A673 (cell line): ENCODE measurements around the gene PHF12.

Experiments used
- CTCF ChIP-seq: fragments of 300-800, 200-600 bp; sonication (generic); conservative IDR thresholded peaks from 2 replicates; pipeline ENCODE4 v1.5.1; 2017; ENCODE audit warnings: low read depth, mild to moderate bottlenecking, antibody characterized with exemption, low read length, moderate library complexity, mixed read lengths
- EZH2 ChIP-seq: fragments of 200-600 bp; sonication (generic); IDR thresholded peaks from 2 replicates; pipeline ENCODE4 v1.6.1; 2017; ENCODE audit warnings: borderline replicate concordance, low read depth, mild to moderate bottlenecking, mixed read lengths, antibody characterized with exemption, low read length; ENCODE audit not compliant: poor library complexity, severe bottlenecking

GRCh38 chr17:28918295-28918694 lies 33.0 kb downstream of the PHF12 start:
- no peak for TF ChIP-seq CTCF
- TF ChIP-seq EZH2, result no peak
